ENCODE measurements around the gene MOCOS.

DNA sequence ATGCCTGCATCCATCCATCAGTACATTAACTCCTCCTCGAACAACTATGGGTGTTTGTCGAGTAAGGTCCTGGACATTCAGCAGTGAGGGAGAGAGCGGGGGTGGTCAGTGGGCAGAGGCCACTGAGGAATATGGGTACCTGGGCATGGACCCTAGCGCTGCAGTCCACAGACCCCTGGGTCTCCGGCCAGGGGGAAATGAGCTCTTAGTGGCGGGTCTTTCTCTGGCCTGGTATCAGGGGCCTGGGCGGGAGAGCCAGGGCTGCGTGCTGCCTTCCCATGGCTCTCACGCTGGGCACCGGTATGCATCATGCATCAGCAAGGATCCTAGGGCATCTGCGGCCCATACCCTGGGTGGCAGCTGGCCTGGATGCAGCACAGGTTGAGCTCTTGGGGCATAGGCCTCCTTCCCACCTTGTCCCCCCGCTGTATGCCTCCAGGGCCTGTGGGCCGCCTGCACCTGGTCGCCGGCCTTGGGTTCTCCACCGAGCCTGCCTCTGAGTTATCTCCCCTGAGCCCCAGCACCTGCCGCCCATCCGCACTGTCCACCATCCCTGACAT, 1.3 kb upstream of the MOCOS start:
- TF ChIP-seq, protein P1, sequence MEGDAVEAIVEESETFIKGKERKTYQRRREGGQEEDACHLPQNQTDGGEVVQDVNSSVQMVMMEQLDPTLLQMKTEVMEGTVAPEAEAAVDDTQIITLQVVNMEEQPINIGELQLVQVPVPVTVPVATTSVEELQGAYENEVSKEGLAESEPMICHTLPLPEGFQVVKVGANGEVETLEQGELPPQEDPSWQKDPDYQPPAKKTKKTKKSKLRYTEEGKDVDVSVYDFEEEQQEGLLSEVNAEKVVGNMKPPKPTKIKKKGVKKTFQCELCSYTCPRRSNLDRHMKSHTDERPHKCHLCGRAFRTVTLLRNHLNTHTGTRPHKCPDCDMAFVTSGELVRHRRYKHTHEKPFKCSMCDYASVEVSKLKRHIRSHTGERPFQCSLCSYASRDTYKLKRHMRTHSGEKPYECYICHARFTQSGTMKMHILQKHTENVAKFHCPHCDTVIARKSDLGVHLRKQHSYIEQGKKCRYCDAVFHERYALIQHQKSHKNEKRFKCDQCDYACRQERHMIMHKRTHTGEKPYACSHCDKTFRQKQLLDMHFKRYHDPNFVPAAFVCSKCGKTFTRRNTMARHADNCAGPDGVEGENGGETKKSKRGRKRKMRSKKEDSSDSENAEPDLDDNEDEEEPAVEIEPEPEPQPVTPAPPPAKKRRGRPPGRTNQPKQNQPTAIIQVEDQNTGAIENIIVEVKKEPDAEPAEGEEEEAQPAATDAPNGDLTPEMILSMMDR (IDR thresholded peaks at IDR 0.05), result no peak
- TF ChIP-seq POLR2A (IDR thresholded peaks at IDR 0.05) (no peak), POLR2AphosphoS5 (IDR thresholded peaks at IDR 0.05) (no peak)
